Parathyroid adenoma (tissue), 2 donors: ENCODE results near the gene MRPL53.

Experiments used
- H2AFZ ChIP-seq: fragments of 300-600 bp; sonication (generic); one replicate; pipeline ENCODE4 v1.7.0; 2017; ENCODE audit warnings: antibody characterized with exemption, mild to moderate bottlenecking
- H3K27ac ChIP-seq: fragments of 300-600 bp; sonication (generic); one replicate; pipeline ENCODE4 v1.7.0; 2017
- H3K27me3 ChIP-seq: fragments of 300-600 bp; sonication (generic); one replicate; pipeline ENCODE4 v1.7.0; 2017; ENCODE audit warnings: low read length; ENCODE audit not compliant: control insufficient read depth, insufficient read depth
- H3K36me3 ChIP-seq: fragments of 300-600 bp; sonication (generic); one replicate; pipeline ENCODE4 v1.7.0; 2017; ENCODE audit warnings: low read length; ENCODE audit not compliant: control insufficient read depth, insufficient read depth
- H3K4me1 ChIP-seq: fragments of 300-600 bp; sonication (generic); one replicate; pipeline ENCODE4 v1.7.0; 2017; ENCODE audit warnings: control low read depth
- H3K4me2 ChIP-seq: fragments of 300-600 bp; sonication (generic); one replicate; pipeline ENCODE4 v1.7.0; 2017; ENCODE audit warnings: low read length
- H3K4me3 ChIP-seq: fragments of 300-600 bp; sonication (generic); one replicate; pipeline ENCODE4 v1.7.0; 2017; ENCODE audit warnings: low read depth, low read length
- H3K79me2 ChIP-seq: fragments of 300-600 bp; sonication (generic); one replicate; pipeline ENCODE4 v1.7.0; 2017; ENCODE audit warnings: control low read depth
- H3K9ac ChIP-seq: fragments of 300-600 bp; sonication (generic); one replicate; pipeline ENCODE4 v1.7.0; 2017; ENCODE audit warnings: mild to moderate bottlenecking
- H3K9me3 ChIP-seq: fragments of 300-600 bp; sonication (generic); one replicate; pipeline ENCODE4 v1.7.0; 2017; ENCODE audit warnings: low read length; ENCODE audit not compliant: control insufficient read depth
- CTCF ChIP-seq: fragments of 300-600 bp; sonication (generic); IDR thresholded peaks from one replicate; pipeline ENCODE4 v1.7.0; 2017; ENCODE audit warnings: antibody characterized with exemption, mild to moderate bottlenecking
- donor health status: primary hyperparathyroidism.

MRPL53 gene

GRCh38 chr2:74510272-74510671 is 37.8 kb upstream of the MRPL53 start:
- no peaks in the 10 kb centered on the region for H3K27me3 ChIP-seq

GRCh38 chr2:74507926-74508520 is 35.5 kb upstream of the MRPL53 start:
- H3K27ac ChIP-seq: peak overlapping the region; percentile 98
- H3K9me3 ChIP-seq: no peaks in the 10 kb centered on the region
- H3K4me1 ChIP-seq: peaks cover 17% of the 10 kb centered on the region
- peak overlapping the region; percentile 89 for H3K4me2 ChIP-seq
- peak overlapping the region; percentile 91 for H3K4me3 ChIP-seq
- H3K27me3 ChIP-seq: no peaks in the 10 kb centered on the region
- H2AFZ ChIP-seq: peak overlapping the region; percentile 99
- TF ChIP-seq CTCF: no peak
- peaks cover 4% of the 10 kb centered on the region for H3K79me2 ChIP-seq
- no peak overlapping the region for H3K9ac ChIP-seq
- H3K36me3 ChIP-seq: no peaks in the 10 kb centered on the region

More at GRCh38 chr2:74510272-74510671, 37.8 kb upstream of the MRPL53 start:
- Histone ChIP-seq H3K4me2 (no peak overlapping the region), H3K9ac (no peak overlapping the region), H3K4me3 (no peak overlapping the region), H3K9me3 (no peaks in the 10 kb centered on the region), H3K36me3 (no peaks in the 10 kb centered on the region), H2AFZ (peak overlapping the region; percentile 8), H3K79me2 (peaks cover 4% of the 10 kb centered on the region), H3K4me1 (peaks cover 17% of the 10 kb centered on the region), H3K27ac (no peak overlapping the region)
- TF ChIP-seq CTCF: no peak

GRCh38 chr2:74507145-74507925 is 34.9 kb upstream of the MRPL53 start, which contains the start of gene PCGF1:
PCGF1 (minus strand) TSS chr2:74507695; CDS start chr2:74507668, 27 bp downstream.
- TF ChIP-seq CTCF: peak; percentile 24
- no peaks in the 10 kb centered on the region for H3K27me3 ChIP-seq
- peaks cover 17% of the 10 kb centered on the region for H3K4me1 ChIP-seq

GRCh38 chr2:74505448-74506246 is 33.2 kb upstream of the MRPL53 start:
- Histone ChIP-seq H3K4me3 (no peak overlapping the region), H3K9ac (no peak overlapping the region)

More at GRCh38 chr2:74507145-74507925, 34.9 kb upstream of the MRPL53 start, which contains the start of gene PCGF1:
- H3K9me3 ChIP-seq: no peaks in the 10 kb centered on the region
- H3K4me3 ChIP-seq: peak within 1 kb of the TSS; percentile 91
- H3K27ac ChIP-seq: peak within 1 kb of the TSS; percentile 98
- H3K9ac ChIP-seq: peak within 1 kb of the TSS; percentile 70
- peaks cover 4% of the 10 kb centered on the region for H3K79me2 ChIP-seq
- peak within 1 kb of the TSS; percentile 99 for H2AFZ ChIP-seq
- no peaks in the 10 kb centered on the region for H3K36me3 ChIP-seq
- H3K4me2 ChIP-seq: peak within 1 kb of the TSS; percentile 89

More at GRCh38 chr2:74505448-74506246, 33.2 kb upstream of the MRPL53 start:
- H3K36me3 ChIP-seq: no peaks in the 10 kb centered on the region
- no peak overlapping the region for H3K27ac ChIP-seq
- H3K4me1 ChIP-seq: peaks cover 17% of the 10 kb centered on the region
- H2AFZ ChIP-seq: no peak overlapping the region
- TF ChIP-seq CTCF: no peak
- no peaks in the 10 kb centered on the region for H3K27me3 ChIP-seq
- no peaks in the 10 kb centered on the region for H3K9me3 ChIP-seq
- peak overlapping the region; percentile 11 for H3K4me2 ChIP-seq
- peaks cover 4% of the 10 kb centered on the region for H3K79me2 ChIP-seq
